HG03354 (cell line): ENCODE data around the gene CFAP210.
A peak's percentile ranks its signal among the peaks of the same experiment; 100 is the strongest.

Experiments used
- ATAC-seq: cut with Tn5 transposase; IDR thresholded peaks from one replicate; pipeline ENCODE4 v1.9.1; 2021; ENCODE audit warnings: mild to moderate bottlenecking; ENCODE audit not compliant: unreplicated experiment, poor library complexity, severe bottlenecking

The CFAP210 gene, protein sequence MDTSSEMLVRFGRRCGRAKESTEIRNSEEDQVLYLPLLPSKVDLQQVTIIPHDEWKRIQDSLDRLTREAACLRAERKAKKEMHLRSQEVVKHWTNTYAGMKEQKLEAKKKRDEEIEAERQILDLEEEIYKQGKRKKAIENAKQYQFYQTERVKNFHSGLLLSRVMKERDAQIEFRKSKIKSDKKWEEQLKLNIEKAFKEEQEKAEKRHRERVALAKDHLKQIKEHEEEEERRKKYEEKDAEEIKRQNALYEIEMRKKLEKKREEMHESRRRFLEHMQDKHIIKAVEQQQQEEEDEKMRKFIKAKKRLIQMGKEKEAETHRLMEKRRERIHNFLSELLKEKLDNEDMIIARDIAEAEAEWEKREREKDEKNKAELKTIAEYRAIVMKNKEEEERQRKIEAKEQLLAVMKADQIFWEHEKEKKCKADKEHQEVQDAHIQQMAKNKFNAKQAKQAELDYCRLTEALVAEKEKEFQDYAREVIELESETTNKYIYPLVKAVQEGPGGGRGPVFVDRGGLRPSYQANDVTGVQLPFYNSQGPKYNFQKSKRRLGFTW

DNA sequence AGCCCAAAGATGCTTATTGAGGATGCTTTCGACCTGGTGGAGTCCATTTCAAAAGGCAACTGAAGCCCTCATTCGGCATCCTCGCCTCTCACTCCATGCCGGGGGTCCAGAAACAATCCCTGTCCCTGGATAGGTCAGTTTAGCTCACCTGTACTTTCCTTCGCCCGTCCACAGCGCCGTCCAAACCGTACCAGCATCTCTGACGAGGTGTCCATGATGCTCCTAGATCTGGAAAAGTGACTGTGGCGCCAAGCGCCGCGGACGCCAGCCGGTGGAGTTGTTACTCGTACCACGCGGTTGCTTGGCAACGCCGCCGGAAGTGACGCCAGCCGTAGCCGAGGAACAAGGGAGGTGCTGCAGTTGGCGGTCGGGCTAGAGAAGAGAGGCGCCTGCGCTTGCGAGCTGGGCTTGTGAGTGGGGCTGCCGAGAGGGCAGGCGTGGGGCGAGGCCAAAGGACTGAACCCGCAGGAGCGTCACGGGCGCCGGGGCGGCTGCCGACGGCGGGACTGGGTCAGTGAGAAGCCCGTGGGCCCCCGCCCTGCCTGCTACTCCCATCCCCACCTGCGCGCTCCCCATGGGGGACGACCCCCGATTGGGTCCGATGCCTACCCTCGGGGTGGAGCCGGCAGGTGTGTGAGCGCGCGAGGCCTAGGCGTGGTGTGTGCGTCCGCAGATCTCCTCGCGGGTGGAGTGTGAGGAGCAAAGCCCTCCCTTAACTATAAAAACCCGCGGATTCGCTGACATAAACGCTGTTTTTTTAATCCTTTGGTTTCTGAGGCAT, at the start of gene CFAP210, which contains the start of gene PHOSPHO2:
TSS of gene CFAP210 (minus strand) at position 293 of the 781 bp plus-strand sequence. CDS start at position 215, 78 bp downstream.
TSS of gene PHOSPHO2 (plus strand) at position 357 of the 781 bp plus-strand sequence. CDS start 6,503 bp downstream, outside the sequence.
- ATAC-seq, result peak; percentile 96

DNA sequence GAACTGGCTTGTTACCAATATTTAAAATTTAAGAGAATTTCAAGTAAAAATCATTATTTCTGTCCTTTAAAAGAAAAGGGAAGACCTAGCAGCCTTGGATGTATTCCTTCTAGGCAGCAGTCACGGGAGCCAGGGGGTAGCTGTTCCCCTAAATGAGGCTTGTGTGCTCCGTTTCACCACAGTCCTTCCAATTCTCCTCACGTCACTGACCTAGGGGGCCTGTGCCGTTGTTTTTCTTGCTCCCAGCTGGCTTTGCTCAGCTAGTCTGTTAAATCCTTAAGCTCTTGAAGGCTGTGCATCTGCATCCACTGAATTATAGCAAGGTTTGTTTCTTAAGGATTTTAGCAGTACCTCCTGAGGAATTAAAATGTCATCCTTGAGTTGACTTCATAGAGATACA, 49.3 kb upstream of the CFAP210 start:
- ATAC-seq, result no peak

DNA sequence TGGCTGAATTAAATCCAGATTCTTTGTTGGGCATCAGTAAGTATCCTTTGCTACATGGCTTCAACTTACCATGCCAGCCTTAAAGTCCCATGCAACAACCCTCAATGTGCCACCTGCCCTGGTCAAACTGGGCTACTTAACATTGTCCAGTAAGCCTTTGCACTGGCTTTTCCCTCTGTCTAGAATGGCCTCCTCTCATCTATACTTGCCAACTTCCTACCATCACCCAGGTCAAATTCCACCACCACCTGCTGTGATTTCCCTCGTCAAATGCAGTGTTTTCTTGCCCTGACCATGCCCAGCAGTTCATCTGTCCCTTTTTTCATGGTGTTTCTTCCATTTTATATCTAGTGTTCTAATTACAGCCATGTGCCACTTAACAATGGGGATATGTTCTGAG, 45.1 kb upstream of the CFAP210 start:
- no peak for ATAC-seq

DNA sequence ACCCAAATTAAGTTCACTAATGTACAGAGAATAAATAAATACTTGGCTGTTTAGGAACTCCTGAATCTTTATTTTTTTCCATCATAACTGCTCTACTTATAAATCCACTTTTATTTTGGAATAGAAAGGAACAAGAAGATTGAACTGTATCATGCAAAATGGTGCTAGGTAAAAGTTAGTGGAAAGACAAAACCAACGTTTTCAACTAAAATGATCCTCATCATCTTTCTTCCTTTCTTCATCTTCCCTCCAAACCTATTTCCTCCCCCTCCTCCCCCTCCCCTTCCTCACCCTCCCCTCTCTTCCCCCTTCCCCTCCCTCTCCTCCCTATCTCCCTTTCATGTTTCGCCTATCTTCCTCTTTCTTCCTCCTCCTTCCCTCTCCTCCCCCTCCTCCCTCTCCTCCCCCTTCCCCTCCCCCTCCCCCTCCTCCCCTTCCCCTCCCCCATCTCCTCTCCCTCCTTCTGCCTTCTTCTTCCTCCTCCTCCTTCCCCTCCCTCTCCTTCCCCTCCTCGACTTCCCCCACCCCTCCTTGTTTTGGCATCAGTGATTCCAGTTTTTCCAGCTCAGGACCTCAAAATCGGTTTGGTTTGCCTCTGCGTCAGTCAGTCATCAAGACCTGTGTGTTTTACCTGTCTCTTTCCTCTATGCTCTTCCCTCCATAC, 44.5 kb upstream of the CFAP210 start:
- ATAC-seq, result no peak

DNA sequence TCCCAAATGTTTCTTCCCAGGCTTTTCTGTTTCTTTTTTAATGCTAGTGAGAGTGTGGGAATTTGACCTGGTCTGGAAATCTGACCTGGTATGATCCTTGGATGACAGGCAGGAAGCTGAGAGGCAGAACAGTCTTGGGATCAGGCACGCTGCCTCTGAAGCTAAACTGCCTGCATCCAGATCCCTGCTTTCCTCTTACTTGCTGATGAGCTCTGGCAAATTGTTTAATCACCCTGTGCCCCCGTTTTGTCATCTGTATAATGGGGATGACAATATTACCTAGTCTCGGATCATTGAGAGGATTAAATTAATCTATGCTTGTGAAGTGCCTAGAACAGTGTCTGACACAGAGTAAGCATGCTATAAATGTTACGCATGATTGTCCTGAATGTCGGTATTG, 42.7 kb upstream of the CFAP210 start:
- ATAC-seq, result no peak

DNA sequence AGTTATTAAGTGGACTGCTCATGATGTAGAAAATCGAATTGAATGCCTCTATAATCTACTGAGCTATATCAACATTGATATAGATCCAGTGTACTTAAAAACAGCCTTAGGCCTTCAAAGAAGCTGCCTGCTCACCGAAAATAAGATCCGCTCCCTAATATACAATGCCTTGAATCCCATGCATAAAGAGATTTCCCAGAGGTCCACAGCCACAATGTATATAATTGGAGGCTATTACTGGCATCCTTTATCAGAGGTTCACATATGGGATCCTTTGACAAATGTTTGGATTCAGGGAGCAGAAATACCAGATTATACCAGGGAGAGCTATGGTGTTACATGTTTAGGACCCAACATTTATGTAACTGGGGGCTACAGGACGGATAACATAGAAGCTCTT, 41.4 kb upstream of the CFAP210 start:
- ATAC-seq, result no peak

DNA sequence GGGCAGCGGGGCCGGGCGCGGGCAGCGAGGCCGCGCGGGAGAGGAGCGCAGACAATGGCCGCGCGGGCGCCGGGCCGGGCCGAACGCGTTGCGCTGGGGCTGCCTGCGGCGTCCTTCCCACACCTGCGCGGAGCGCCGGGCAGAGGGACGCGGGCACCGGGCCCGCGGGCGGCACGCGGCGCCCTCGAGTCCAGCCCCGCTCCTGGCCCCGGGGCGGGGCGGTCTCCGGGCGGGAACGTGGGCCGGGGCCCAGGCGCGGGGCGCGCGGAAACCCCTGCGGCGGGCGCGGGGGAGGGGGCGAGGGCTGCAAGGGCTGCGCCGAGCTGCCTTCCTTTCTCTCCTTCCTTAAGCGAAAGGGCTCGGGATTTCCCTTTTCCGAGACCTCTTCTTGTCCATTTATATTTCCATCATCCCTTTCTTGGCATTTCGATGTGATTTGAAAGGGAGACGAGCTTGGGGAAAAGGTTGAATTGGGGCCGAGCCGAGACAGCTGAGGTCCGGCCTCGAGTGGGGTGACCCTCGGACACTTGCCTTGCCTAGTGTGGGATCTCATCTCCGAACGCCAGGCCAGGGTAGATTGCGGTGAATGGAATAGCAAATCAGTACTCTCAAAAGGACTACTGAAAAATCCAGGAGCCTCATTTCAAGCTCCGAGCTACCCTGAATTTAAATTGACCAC, 40.1 kb upstream of the CFAP210 start:
- ATAC-seq, result peak; percentile 51

DNA sequence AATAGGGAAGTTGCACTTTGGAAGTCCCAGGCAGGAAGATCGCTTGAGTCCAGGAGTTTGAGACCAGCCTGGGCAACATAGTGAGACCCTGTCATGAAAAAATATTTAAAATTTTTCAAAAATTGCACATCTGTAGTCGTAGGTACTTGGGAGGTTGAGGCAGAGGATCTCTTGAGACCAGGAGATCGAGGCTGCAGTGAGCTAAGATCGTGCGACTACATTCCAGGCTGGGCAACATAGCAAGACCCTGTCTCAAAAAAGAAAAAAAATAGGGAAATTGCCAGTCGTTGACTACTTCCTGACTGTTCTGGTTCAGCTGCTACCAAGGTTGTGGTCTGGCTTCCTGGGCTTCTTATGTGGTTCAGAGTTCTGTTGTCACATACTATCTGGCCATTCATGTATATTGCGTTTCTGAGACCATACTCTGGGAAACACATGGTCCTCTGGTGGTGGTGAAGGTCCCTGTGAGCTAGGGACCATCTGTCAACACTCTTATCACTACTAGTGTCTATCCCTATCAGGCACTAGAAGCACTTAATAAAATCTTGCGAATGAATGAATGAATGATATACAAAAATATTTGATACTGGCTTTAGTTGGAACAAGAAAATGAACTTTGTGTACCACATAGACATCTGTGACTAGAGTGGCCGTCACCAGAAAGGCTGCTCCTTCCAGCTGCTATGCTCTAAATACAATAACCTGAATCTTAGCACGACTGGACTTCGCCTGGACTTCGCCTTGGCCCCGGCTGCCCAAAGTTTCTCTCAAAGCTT, 38.6 kb upstream of the CFAP210 start:
- ATAC-seq, result no peak

DNA sequence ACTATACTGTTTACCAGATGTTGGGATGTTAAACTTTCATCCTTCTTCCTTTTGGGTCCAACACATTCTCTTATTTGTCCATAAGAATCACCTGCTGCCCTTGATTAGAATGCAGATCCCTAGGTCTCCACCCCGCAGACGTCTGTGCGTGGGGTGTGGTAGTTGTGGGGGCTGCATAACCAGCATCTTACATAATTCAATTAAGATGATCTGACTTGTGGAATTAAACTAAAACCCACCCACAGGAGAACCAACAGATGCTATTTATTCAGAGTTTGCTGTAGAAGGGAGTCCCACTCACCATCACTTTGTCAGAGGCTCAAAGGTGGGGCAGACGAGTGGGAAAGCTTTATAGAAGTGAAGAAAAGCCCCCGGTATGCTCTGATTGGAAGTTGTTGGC, 37.9 kb upstream of the CFAP210 start:
- no peak for ATAC-seq

DNA sequence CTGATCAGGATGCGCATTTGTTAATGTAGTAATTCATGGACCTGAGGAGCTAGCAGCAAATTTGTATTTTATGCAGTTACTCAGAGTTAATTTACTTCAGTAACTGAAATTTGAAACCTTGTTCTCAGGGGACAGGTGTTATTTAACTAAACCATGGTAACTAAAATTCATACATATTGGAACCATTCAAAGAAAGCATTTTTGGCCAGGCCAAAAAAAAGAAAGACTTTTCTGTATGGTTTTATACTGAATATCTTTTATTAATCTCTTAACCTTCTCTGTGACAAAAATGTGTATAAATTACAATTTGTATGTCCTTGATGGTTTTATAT, 35.0 kb upstream of the CFAP210 start:
- ATAC-seq, result no peak

DNA sequence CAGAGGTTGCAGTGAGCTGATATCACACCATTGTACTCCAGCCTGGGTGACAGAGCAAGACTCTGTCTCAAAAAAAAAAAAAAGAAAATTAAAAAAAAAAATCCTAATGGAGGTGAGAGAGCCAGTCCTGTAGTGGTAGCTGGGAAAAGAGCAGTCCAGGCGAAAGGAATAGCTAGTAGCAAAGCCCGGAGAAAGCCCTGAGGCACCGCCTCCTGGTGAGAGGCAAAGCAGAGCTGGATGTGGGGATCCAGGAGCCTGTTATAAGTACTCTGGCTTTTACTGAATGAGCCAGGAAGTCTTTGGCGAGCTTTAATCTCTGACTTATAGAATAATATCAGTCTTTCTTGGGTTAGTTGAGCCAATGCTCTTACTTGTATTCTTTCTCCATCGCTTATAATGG, 32.9 kb upstream of the CFAP210 start:
- no peak for ATAC-seq

DNA sequence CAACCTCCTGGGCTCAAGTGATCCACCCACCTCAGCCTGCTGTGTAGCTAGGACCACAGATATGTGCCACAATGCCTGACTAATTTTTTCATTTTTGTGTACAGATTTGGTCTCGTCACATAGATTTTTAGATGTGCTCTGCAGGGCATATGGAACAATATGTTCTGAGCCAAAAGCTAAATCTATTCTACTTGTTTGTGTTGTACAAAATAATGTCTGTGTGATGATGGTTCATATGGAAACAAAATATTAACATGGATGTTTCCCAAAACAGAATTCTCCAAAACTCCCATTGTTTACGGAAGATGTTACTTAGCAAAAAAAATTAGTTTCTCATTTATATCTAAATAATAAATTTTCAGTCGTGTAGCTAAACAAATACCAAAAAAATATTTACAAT, 26.8 kb upstream of the CFAP210 start:
- ATAC-seq, result no peak

DNA sequence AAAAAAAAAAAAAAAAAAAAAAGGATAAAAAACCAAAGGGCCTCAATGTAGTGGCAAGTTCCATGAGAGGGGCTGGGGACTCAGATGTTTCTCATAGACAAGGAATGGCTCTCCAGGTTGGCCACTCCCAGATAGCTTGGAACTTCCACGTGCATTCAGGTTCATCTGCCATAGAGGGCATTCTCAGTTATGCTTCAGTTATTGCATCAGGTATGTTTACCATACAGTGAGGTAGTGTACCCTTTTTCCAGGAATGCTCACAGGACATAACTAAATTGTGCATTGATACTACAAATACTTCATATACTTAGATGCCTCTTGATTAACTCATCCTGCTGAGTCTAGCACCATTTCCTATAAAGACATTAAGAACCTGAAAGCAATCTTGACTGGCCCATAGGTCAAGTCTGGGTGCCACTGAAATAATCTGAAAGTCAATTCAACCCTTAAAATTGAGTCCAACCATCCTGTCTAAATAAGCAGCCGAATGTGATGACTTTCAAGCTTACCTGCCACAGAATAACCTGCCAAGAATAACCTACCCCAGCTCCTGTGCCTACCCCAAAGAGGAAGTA, 24.8 kb upstream of the CFAP210 start:
- ATAC-seq, result no peak

DNA sequence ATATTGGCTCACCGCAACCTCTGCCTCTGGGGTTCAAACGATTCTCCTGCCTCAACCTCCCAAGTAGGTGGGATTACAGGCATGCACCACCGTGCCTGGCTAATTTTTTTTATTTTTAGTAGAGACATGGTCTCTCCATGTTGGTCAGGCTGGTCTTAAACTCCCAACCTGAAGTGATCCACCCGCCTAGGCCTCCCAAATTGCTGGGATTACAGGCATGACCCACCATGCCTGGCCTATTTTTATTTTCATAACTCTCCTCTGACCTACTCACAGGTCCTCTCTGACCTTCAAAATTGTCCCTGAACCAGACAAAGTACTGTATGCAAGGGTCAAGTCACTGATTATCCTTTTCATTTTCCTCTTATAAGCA, 23.5 kb upstream of the CFAP210 start:
- no peak for ATAC-seq

DNA sequence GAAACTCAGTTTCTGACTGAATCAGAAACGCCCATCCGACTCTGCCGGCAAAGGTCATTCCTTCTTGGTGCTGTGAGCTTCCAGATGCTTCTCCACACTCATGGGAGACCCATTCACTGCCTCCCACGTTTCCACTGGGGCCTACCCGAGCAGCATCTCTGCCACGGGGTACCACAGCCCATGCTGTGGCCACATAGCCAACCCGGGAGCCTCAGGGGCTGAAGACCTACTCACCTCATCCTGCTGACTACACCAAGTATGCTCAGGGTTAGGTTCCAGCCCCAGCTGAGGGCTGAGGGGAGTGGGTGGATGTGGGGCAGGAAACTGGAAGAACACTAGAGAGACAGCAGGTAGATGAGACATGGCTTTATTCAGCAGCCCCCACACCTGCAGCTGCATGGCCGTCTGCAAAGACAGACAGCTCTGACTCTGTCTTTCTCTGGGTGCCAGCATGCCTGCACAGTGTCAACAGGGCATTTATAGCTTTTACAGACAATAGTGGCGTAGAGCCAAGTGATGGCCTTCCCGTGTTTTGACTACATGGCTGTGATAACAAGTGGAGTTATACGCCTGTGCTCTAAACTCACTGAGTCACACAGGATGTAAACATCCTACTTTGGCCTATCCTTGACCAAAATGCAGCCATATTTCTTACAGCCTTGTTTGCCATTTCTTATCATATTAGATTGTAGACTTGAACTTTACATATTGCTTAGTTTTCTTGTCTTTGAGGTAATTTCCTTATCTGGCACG, 22.9 kb upstream of the CFAP210 start:
- no peak for ATAC-seq

DNA sequence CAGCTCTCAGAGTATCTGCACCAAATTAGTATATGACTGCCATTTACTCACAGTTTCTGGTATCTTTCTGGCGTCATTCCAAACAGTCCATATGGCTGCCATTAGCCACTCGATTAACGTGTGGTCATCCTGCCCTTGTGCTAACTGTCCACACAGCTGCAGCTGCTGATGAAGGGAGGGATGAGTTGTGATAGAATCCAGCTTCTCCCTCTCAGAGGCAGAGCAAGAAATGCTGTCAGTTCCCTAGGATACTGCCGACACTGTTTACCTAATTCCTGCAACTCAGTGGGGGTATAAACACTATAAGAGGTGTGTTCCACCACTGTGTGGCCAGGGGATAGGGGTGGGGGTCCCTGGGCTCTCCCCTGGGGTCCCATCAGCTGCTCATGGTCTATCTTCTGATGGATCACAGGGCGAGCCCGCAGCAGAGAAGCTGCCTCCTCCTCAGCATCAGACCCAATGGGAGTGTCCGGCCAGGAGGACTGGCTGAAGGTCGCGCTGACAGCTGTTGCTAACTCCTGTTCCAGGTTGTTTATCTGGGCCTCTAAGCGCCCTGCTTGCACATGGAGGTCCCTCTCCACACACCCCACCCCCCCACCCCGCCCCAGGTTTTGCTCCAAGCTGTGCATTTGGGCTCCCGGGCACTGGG, 22.2 kb upstream of the CFAP210 start:
- no peak for ATAC-seq

DNA sequence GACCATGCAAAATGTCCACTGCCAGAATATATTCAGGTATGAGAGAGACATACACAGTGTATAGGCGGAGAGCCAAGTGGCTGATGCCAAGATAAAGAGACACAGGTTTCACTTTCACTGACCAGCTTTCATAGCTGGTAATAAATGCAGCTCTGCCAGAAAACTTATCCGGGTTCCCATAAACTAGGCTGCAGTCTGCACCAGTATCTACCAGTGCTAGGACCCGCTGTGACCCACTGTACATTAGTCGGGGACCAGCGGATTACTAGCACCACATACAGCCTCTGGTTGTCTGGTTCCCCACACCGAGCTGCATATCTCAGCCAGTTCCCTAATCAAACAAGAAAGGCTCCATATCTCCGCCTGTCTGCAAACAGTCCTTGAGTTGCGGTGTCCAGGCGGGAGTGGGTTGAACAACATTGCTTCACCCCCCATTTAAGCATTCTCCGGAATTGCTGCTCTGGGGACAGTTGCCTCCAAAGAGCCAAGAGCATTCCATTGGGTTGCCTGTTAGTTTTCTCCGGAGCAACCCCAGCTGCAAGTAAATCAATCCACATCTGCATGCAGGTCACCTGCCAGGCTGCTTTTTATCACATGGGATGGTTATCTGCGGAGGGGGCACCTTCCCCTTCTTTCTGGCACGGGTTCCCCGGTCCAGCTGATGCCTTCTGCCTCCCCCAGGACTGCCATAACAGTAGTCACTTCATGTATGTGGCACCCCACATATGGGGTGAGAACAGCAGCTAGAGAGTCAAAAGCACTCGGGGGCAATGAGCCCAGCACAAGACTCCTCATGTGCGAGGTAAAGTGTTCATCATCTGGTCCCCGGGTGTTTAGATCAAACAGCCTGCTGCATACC, 21.4 kb upstream of the CFAP210 start:
- no peak for ATAC-seq
